Chondrocyte (in vitro differentiated cells): Measurements from ENCODE around the gene TMEM63C. TPM values are rescaled to one million over a fixed set of nuclear protein-coding genes. Genes with fewer than 3 reads are reported as not detected.

Source experiments
- DNase-seq: peaks from one replicate; pipeline ENCODE4 v3.0.0; 2021; ENCODE audit warnings: mixed read lengths, low spot score
- H3K27ac Mint-ChIP-seq: one replicate; pipeline ENCODE4 v1.8.0; 2021; ENCODE audit warnings: mild to moderate bottlenecking, moderate library complexity, mixed read lengths; ENCODE audit not compliant: unreplicated experiment
- H3K27me3 Mint-ChIP-seq: 2 replicates; pipeline ENCODE4 v1.8.0; 2021; ENCODE audit warnings: low read depth, mixed read lengths
- H3K36me3 Mint-ChIP-seq: 2 replicates; pipeline ENCODE4 v1.8.0; 2021; ENCODE audit warnings: low read depth, mixed read lengths
- H3K4me1 Mint-ChIP-seq: 2 replicates; pipeline ENCODE4 v1.8.0; 2021; ENCODE audit warnings: low read depth, mild to moderate bottlenecking, mixed read lengths
- H3K4me3 Mint-ChIP-seq: one replicate; pipeline ENCODE4 v1.8.0; 2021; ENCODE audit warnings: mild to moderate bottlenecking, moderate library complexity, mixed read lengths; ENCODE audit not compliant: unreplicated experiment
- H3K9me3 Mint-ChIP-seq: 2 replicates; pipeline ENCODE4 v1.8.0; 2021; ENCODE audit warnings: low read depth, mixed read lengths
- CTCF ChIP-seq: fragments of 200-600 bp; sonication (generic); IDR thresholded peaks from 2 replicates; pipeline ENCODE4 v1.5.0; 2021; ENCODE audit warnings: antibody characterized with exemption, mild to moderate bottlenecking, moderate library complexity
- total RNA-seq: library from RNA; stranded (reverse); gene quantifications from 3 replicates; pipeline ENCODE4 v1.2.1, GENCODE V29; 2021

The TMEM63C gene
- total RNA-seq, 1 donor from 2014 or later = 10.3 TPM

DNA sequence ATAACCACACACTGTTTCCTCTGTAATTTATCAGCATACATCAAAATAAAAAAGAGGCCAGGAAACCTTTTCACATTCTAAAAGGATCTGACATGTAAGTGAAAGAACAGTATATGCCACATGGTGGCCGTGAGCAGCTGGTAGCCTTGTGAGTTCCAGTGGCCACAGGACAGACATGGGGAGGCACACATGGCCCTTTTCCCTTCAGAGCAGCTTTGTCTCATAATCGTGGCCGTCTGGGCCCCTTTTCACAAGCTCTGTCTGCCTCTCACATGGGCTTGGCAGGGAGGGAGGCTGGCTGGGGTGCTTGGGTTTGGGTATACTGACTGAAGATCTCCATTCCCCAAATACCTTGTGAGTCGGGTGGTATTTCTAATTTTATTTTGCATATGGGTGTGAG, 38.5 kb upstream of the TMEM63C start:
- no peak for TF ChIP-seq CTCF
- Mint-ChIP-seq H3K27me3 (peaks cover 70% of the 10 kb centered on the region), H3K27ac (no peak overlapping the region), H3K9me3 (no peaks in the 10 kb centered on the region), H3K4me1 (peaks cover 19% of the 10 kb centered on the region), H3K36me3 (peaks cover 2% of the 10 kb centered on the region), H3K4me3 (no peak overlapping the region)
- DNase-seq = no peak

- no peak for DNase-seq
- no peak for TF ChIP-seq CTCF
- no peaks in the 10 kb centered on the region for H3K9me3 Mint-ChIP-seq
- H3K36me3 Mint-ChIP-seq = no peaks in the 10 kb centered on the region
- peaks cover 64% of the 10 kb centered on the region for H3K27me3 Mint-ChIP-seq
- H3K27ac Mint-ChIP-seq = no peak overlapping the region
- H3K4me3 Mint-ChIP-seq = no peak overlapping the region
- peaks cover 15% of the 10 kb centered on the region for H3K4me1 Mint-ChIP-seq
Observed at GRCh38 chr14:77144412-77145115, 37.0 kb upstream of the TMEM63C start.

GRCh38 chr14:77145975-77146740, 35.4 kb upstream of the TMEM63C start:
- no peak for DNase-seq
- Mint-ChIP-seq H3K36me3 (no peaks in the 10 kb centered on the region), H3K9me3 (no peaks in the 10 kb centered on the region), H3K4me3 (no peak overlapping the region), H3K27ac (no peak overlapping the region), H3K4me1 (peaks cover 5% of the 10 kb centered on the region), H3K27me3 (peaks cover 59% of the 10 kb centered on the region)
- TF ChIP-seq CTCF = no peak

- TF ChIP-seq CTCF = no peak
- Mint-ChIP-seq H3K27me3 (peaks cover 42% of the 10 kb centered on the region), H3K36me3 (no peaks in the 10 kb centered on the region), H3K4me1 (no peaks in the 10 kb centered on the region), H3K9me3 (no peaks in the 10 kb centered on the region), H3K27ac (no peak overlapping the region), H3K4me3 (no peak overlapping the region)
- DNase-seq = no peak
Observed at GRCh38 chr14:77148510-77149231, 32.9 kb upstream of the TMEM63C start.

DNA sequence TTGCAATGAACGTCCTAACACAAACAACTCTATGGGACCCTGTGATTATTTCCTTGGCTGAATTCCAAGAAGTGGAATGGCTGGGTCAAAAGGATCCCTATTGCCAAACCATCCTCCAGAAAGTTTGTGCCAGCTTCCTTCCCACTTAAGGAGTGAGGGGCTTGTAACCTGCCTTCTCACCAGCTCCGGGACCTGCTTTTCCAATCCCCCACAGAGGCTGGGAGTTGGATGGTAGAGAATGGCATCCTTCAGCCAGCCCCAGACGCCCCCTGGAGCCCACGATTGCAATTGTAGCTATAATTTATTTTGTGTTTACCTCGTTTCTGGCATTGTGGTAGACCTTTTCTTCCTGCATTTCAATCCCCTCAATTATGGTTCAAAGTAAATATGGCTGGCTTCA, 30.4 kb upstream of the TMEM63C start:
- H3K4me1 Mint-ChIP-seq = no peaks in the 10 kb centered on the region
- TF ChIP-seq CTCF = peak; percentile 77
- no peaks in the 10 kb centered on the region for H3K36me3 Mint-ChIP-seq
- H3K4me3 Mint-ChIP-seq = no peak overlapping the region
- H3K27me3 Mint-ChIP-seq = peaks cover 36% of the 10 kb centered on the region
- DNase-seq = no peak
- no peaks in the 10 kb centered on the region for H3K9me3 Mint-ChIP-seq
- no peak overlapping the region for H3K27ac Mint-ChIP-seq
